ENCODE results near the gene TPRG1.

DNA sequence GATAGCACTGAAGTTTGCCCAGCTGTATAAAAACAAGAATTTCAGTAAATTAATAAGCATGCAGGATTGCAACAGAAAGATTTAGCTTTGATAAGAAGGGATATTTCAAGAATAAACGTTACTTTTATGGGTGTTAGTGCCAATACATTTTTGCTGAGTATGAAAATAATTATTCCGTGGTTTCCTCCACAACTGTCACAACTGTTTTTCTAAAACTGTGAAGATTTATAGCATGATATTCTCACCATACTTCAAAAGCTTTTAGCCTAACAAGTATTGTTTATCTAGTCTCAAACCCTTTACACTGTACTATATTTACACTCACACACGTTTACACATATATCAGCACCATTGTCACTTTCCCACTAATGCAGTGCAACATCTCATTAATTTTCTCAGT lies 200.5 kb downstream of the TPRG1 start:
- TF ChIP-seq, protein P1, sequence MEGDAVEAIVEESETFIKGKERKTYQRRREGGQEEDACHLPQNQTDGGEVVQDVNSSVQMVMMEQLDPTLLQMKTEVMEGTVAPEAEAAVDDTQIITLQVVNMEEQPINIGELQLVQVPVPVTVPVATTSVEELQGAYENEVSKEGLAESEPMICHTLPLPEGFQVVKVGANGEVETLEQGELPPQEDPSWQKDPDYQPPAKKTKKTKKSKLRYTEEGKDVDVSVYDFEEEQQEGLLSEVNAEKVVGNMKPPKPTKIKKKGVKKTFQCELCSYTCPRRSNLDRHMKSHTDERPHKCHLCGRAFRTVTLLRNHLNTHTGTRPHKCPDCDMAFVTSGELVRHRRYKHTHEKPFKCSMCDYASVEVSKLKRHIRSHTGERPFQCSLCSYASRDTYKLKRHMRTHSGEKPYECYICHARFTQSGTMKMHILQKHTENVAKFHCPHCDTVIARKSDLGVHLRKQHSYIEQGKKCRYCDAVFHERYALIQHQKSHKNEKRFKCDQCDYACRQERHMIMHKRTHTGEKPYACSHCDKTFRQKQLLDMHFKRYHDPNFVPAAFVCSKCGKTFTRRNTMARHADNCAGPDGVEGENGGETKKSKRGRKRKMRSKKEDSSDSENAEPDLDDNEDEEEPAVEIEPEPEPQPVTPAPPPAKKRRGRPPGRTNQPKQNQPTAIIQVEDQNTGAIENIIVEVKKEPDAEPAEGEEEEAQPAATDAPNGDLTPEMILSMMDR (IDR thresholded peaks at IDR 0.05), result no peak
- no peak for TF ChIP-seq EZH2 (IDR thresholded peaks at IDR 0.05)

All from neural progenitor cell (in vitro differentiated cells).